Stimulated activated naive B cell treated with anti-CD40 and anti-IgM and Interleukin-4, amounts not matched to agents 10 μg/mL and 1 μg/mL and 100 μg/mL, for 72 hours (primary cell): ENCODE data around the gene OGFOD2.
A peak's percentile ranks its signal among the peaks of the same experiment; 100 is the strongest.

Experiments
- ATAC-seq, 2 donors: fragments of 150-1000 bp; cut with Tn5 transposase; replicated peaks; 2 replicates each; pipeline ENCODE4 v1.10.0; 2021; ENCODE audit warnings: moderate library complexity in 1 of 2
- DNase-seq: peaks from one replicate; pipeline ENCODE4 v3.0.0; 2021
- H3K27ac Mint-ChIP-seq: one replicate; pipeline ENCODE4 v1.8.0; 2022; ENCODE audit warnings: mild to moderate bottlenecking, mixed read lengths
- H3K27me3 Mint-ChIP-seq, 2 donors: one replicate each; pipeline ENCODE4 v1.8.0; 2022; ENCODE audit warnings: mixed read lengths in 2 of 2
- H3K36me3 Mint-ChIP-seq, 2 donors: one replicate each; pipeline ENCODE4 v1.8.0; 2022; ENCODE audit warnings: mixed read lengths in 2 of 2, mild to moderate bottlenecking in 1 of 2
- H3K4me1 Mint-ChIP-seq, 2 donors: one replicate each; pipeline ENCODE4 v1.8.0; 2022; ENCODE audit warnings: mixed read lengths in 2 of 2, mild to moderate bottlenecking in 1 of 2
- H3K4me3 Mint-ChIP-seq, 2 donors: one replicate each; pipeline ENCODE4 v1.8.0; 2022; ENCODE audit warnings: mild to moderate bottlenecking in 2 of 2, mixed read lengths in 2 of 2, moderate library complexity in 1 of 2
- H3K9me3 Mint-ChIP-seq, 2 donors: one replicate each; pipeline ENCODE4 v1.8.0; 2022; ENCODE audit warnings: mixed read lengths in 2 of 2, mild to moderate bottlenecking in 1 of 2

The OGFOD2 gene

GRCh38 chr12:122960193-122960569 lies 14.9 kb upstream of the OGFOD2 start:
- DNase-seq (no peak), ATAC-seq (no peak)
- no peaks in the 10 kb centered on the region for H3K27me3 Mint-ChIP-seq
- H3K4me3 Mint-ChIP-seq: no peak overlapping the region
- H3K36me3 Mint-ChIP-seq: peaks cover 0 to 3% of the 10 kb centered on the region in 2 donors
- H3K27ac Mint-ChIP-seq: no peak overlapping the region
- peaks cover 4 to 6% of the 10 kb centered on the region in 2 donors for H3K4me1 Mint-ChIP-seq
- no peaks in the 10 kb centered on the region for H3K9me3 Mint-ChIP-seq

DNA sequence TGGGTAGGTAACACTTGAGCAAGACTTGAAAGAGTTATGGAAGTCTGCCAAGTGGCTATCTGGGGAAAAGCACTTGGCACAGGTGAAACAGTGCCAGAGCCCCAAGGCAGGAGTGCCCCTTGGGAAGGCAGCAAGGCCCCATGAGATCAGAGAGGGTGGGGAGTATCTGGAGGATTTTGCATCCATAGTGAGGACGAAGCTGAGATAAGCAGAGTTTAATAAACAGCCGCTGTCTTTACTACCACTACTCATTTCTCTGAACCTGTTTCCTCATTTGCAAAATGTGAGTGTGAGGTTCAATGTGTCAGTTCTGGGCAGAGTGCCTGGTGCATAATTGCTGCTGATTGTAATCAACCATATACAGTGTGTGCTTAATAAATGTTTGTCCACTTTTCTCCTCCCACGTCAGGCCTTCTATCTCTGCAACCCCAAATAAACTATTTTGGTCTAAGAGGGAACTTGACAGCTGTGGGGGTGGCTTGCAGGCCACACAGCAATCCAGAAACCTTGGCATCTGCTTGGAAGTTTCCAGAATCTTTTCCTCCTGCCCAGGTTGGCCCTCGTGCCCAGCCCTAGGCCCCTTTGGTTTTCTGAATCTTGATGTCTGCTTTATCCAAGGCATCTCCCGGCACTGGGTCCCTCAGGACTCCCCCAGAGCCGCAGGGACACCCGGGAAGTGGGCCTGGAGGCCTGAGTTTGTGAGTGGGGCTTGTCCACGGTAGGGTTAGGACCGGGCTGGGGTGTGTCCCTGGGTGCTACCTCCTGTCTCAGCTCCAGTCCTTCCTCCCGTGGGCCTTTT lies 13.3 kb upstream of the OGFOD2 start:
- ATAC-seq (no peak), DNase-seq (no peak)
- Mint-ChIP-seq H3K4me3 (no peak overlapping the region), H3K9me3 (no peaks in the 10 kb centered on the region), H3K4me1 (peaks cover 6 to 14% of the 10 kb centered on the region in 2 donors), H3K27me3 (no peaks in the 10 kb centered on the region), H3K27ac (no peak overlapping the region), H3K36me3 (peaks cover 0 to 3% of the 10 kb centered on the region in 2 donors)

DNA sequence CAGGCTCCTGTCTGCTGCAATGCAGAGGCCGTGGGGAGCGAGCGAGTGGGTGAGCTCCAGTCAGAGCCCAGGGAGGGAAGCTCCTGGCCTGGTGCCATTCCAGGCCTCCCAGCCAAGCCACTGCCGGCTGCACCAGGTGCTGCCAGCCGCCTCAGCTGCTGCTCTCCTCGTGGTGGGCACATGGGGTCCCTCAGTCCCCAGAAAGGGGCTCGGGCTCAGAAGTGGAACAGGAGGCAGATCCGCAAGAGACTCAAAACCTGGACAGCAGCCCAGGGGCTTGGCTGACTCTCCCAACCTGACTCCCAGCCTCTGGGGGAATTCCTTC lies 11.1 kb upstream of the OGFOD2 start:
- DNase-seq (no peak), ATAC-seq (no peak)
- no peaks in the 10 kb centered on the region for H3K27me3 Mint-ChIP-seq

DNA sequence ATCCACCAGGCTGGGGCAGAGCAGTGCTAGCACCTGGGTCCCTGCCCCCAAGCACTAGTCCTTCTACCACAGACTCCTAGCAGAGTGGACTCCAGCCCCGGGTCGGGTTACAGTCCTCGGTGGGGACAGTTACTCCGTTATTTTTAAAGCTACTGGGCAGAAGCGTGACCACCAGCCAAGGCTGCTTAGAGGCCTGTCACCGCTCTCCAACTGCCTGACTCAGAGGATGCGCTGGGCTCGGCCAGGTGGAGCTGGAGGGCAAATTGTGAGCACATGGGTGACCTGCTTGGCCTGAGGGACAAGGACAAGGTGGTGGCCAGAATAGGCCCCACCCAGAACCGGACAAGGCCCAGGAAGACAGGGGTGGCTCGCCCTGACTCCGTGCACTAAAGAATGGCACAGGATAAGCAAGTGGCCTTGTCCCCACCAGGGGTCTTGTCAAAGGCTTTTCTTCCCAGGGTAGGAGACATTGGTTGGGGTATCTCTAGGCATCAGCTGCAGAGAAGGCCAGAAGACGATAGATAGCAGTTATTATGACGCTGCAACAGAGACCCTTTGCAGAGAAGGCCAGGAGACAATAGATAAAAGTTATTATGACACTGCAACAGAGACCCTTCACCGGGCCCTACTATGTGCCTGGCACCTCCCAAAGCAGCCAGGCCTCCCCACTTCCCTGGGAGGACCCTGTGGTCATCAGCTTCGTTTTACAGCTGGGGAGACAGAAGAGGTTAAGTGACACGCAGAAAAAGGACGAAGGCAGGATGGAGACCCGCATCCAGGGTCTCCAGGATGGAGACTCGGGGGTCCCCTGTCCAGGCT lies 10.4 kb upstream of the OGFOD2 start:
- Mint-ChIP-seq H3K36me3 (no peaks in the 10 kb centered on the region), H3K9me3 (no peaks in the 10 kb centered on the region), H3K4me3 (peak overlapping the region; percentile 54 to 64), H3K27me3 (no peaks in the 10 kb centered on the region), H3K4me1 (peaks cover 8 to 15% of the 10 kb centered on the region in 2 donors), H3K27ac (no peak overlapping the region)
- DNase-seq (no peak), ATAC-seq (no peak)

More for the DNA sequence above, 11.1 kb upstream of the OGFOD2 start:
- H3K9me3 Mint-ChIP-seq: no peaks in the 10 kb centered on the region
- peaks cover 8 to 15% of the 10 kb centered on the region in 2 donors for H3K4me1 Mint-ChIP-seq
- H3K36me3 Mint-ChIP-seq: no peaks in the 10 kb centered on the region
- H3K27ac Mint-ChIP-seq: no peak overlapping the region
- no peak overlapping the region for H3K4me3 Mint-ChIP-seq

- no peak for DNase-seq
- Mint-ChIP-seq H3K4me1 (peaks cover 8 to 15% of the 10 kb centered on the region in 2 donors), H3K4me3 (peak overlapping the region; percentile 78 to 83), H3K27ac (no peak overlapping the region), H3K27me3 (no peaks in the 10 kb centered on the region), H3K9me3 (no peaks in the 10 kb centered on the region), H3K36me3 (no peaks in the 10 kb centered on the region)
- no peak for ATAC-seq
Observed at GRCh38 chr12:122965321-122965751, 9.7 kb upstream of the OGFOD2 start.

DNA sequence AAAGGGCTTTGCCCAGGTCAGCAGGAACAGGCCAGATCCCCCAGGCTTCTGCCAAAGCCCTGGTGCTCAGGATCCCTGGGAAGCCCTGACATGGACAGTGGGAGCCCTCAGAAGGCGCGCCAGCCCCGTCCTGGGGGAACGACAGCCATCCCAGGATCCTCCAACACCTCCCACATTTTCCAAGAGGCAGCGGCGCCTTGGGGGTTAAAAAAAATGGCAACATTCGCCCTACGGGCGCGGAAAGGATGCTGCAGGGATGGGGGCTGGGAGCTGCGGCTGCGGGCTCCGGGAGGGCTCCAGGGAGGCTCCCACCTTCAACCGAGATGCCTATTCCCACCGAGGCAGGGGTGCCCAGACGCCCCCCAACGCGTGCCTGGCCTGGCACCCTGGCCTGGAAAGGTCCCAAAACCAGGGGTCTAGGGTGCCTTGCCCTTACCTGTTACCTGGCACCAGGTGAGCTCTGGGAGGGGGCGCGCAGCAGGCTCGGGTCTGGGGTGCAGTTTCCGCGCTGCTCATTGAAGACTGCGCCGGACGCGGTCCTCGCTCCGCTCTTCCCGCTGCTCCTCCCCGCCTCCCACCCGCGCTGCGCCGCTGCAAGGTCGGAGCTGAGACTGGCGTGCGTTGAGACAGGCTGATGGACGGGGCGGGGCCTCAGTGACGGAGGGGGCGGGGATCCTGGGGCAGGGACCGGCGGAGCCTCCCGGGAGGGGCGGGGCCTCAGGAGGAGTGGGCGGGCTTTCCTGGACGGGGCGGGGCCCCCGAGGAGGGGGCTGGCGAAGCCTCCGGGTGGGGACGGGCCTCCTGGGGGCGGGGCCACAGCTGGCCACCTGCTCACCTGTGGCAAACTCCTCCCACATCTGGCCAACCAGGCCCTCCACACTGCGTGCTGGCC lies 8.9 kb upstream of the OGFOD2 start, which contains the start of gene ABCB9:
Gene ABCB9, minus strand, starts transcription at position 613 of the 892 bp plus-strand sequence. CDS start 6,228 bp downstream, outside the sequence.
- Mint-ChIP-seq H3K4me1 (peaks cover 8 to 15% of the 10 kb centered on the region in 2 donors), H3K36me3 (no peaks in the 10 kb centered on the region), H3K27ac (no peak within 1 kb of the TSS), H3K27me3 (no peaks in the 10 kb centered on the region), H3K4me3 (peak within 1 kb of the TSS; percentile 78 to 83), H3K9me3 (no peaks in the 10 kb centered on the region)
- peak; percentile 98 for ATAC-seq
- DNase-seq: peak; percentile 80

- Mint-ChIP-seq H3K9me3 (no peaks in the 10 kb centered on the region), H3K27ac (no peak overlapping the region), H3K27me3 (no peaks in the 10 kb centered on the region), H3K4me3 (peak overlapping the region; percentile 33 to 39), H3K4me1 (peaks cover 8 to 15% of the 10 kb centered on the region in 2 donors), H3K36me3 (no peaks in the 10 kb centered on the region)
- ATAC-seq (no peak), DNase-seq (no peak)
Observed at GRCh38 chr12:122966743-122967550, 8.1 kb upstream of the OGFOD2 start.

DNA sequence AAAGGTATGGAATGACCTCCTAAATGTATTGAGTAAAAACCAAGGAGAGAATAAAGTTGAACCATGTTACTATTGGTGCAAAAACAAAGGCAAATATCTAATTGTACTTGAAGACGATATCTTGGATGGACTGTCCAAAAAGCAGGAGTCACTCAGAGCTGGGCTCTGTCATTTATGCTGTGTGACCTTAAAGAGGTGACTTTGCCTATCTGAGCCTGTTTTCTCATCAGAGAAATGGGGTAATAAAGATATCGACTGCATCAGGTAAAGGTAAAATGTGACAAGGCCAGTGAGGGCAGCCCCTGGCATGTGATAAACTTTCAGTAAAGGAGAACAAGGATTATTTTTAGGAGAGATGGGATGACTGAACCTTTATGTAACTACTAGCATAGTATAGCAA lies 6.9 kb upstream of the OGFOD2 start:
- no peak overlapping the region for H3K27ac Mint-ChIP-seq
- H3K9me3 Mint-ChIP-seq: no peaks in the 10 kb centered on the region
- no peaks in the 10 kb centered on the region for H3K27me3 Mint-ChIP-seq
- no peaks in the 10 kb centered on the region for H3K36me3 Mint-ChIP-seq
- DNase-seq (no peak), ATAC-seq (no peak)
- H3K4me3 Mint-ChIP-seq: no peak overlapping the region
- H3K4me1 Mint-ChIP-seq: peaks cover 8 to 15% of the 10 kb centered on the region in 2 donors

DNA sequence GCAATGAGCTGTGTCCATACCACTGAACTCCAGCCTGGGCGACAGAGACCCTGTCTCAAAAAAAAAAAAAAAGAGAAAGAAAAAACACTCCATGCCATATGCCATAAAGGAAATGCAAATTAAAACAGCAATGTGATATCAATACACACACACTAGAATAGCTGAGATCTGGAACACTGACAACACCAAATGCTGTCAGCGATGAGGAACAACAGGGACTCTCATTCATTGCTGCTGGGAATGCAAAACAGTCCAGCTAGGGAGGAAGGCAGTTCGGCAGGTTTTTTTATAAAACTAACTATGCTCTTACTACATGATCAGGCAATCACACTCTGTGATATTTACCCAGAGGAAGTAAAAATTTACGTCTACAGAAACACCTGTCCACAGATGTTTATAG lies 5.4 kb upstream of the OGFOD2 start:
- no peak overlapping the region for H3K27ac Mint-ChIP-seq
- no peak overlapping the region for H3K4me3 Mint-ChIP-seq
- no peaks in the 10 kb centered on the region for H3K36me3 Mint-ChIP-seq
- no peak for ATAC-seq
- peaks cover 7 to 14% of the 10 kb centered on the region in 2 donors for H3K4me1 Mint-ChIP-seq
- no peak for DNase-seq
- H3K9me3 Mint-ChIP-seq: no peaks in the 10 kb centered on the region
- no peaks in the 10 kb centered on the region for H3K27me3 Mint-ChIP-seq

- DNase-seq (peak; percentile 97), ATAC-seq (peak; percentile 92 to 94)
- Mint-ChIP-seq H3K27me3 (no peaks in the 10 kb centered on the region), H3K36me3 (peaks cover 4% of the 10 kb centered on the region in 2 donors), H3K27ac (peak overlapping the region; percentile 100), H3K4me1 (peaks cover 15 to 30% of the 10 kb centered on the region in 2 donors), H3K9me3 (no peaks in the 10 kb centered on the region), H3K4me3 (peak overlapping the region; percentile 97 to 98)
Observed at GRCh38 chr12:122974274-122974891, 661 bp upstream of the OGFOD2 start.

GRCh38 chr12:122975790-122976647 lies 975 bp downstream of the OGFOD2 start:
- Mint-ChIP-seq H3K36me3 (peaks cover 5 to 6% of the 10 kb centered on the region in 2 donors), H3K4me3 (peak overlapping the region; percentile 97 to 98), H3K27ac (peak overlapping the region; percentile 100), H3K4me1 (peaks cover 23 to 40% of the 10 kb centered on the region in 2 donors), H3K9me3 (no peaks in the 10 kb centered on the region), H3K27me3 (no peaks in the 10 kb centered on the region)
- no peak for ATAC-seq
- no peak for DNase-seq

GRCh38 chr12:122976648-122976975 lies 1.6 kb downstream of the OGFOD2 start:
- ATAC-seq (no peak), DNase-seq (no peak)
- peak overlapping the region; percentile 97 to 98 for H3K4me3 Mint-ChIP-seq
- H3K4me1 Mint-ChIP-seq: peaks cover 25 to 46% of the 10 kb centered on the region in 2 donors
- no peaks in the 10 kb centered on the region for H3K9me3 Mint-ChIP-seq
- H3K27ac Mint-ChIP-seq: peak overlapping the region; percentile 31
- no peaks in the 10 kb centered on the region for H3K27me3 Mint-ChIP-seq
- H3K36me3 Mint-ChIP-seq: peaks cover 8 to 10% of the 10 kb centered on the region in 2 donors
